H9 (cell line): ENCODE data around the gene DIP2C. TPM values are rescaled to one million over a fixed set of nuclear protein-coding genes. Genes with fewer than 3 reads are reported as not detected.

Experiments
- DNase-seq: peaks from one replicate; pipeline ENCODE4 v3.0.0-alpha.2; 2017
- H2AFZ ChIP-seq: one replicate; pipeline ENCODE4 v1.6.1; 2013; ENCODE audit warnings: mild to moderate bottlenecking, low read length, control low read depth, moderate library complexity
- H2AK5ac ChIP-seq: 2 replicates; pipeline ENCODE4 v1.6.1; 2013; ENCODE audit warnings: low read length, control low read depth, mixed read lengths; ENCODE audit not compliant: insufficient read length
- H2BK120ac ChIP-seq: one replicate; pipeline ENCODE4 v1.6.1; 2013; ENCODE audit warnings: low read depth, mild to moderate bottlenecking, low read length, control low read depth, inconsistent platforms; ENCODE audit not compliant: poor library complexity, severe bottlenecking
- H2BK12ac ChIP-seq: 2 replicates; pipeline ENCODE4 v1.6.1; 2013; ENCODE audit warnings: low read length, control low read depth, mixed read lengths, low read depth; ENCODE audit not compliant: insufficient read length
- H2BK15ac ChIP-seq: 2 replicates; pipeline ENCODE4 v1.6.1; 2013; ENCODE audit warnings: low read depth, low read length, control low read depth
- H2BK20ac ChIP-seq: one replicate; pipeline ENCODE4 v1.6.1; 2013; ENCODE audit warnings: low read depth, mild to moderate bottlenecking, low read length, control low read depth, inconsistent platforms; ENCODE audit not compliant: poor library complexity, severe bottlenecking
- H2BK5ac ChIP-seq: 2 replicates; pipeline ENCODE4 v1.6.1; 2013; ENCODE audit warnings: low read length, control low read depth, mixed read lengths; ENCODE audit not compliant: insufficient read length
- H3K14ac ChIP-seq: 2 replicates; pipeline ENCODE4 v1.6.1; 2013; ENCODE audit warnings: low read length, control low read depth; ENCODE audit not compliant: insufficient read depth
- H3K18ac ChIP-seq: 2 replicates; pipeline ENCODE4 v1.6.1; 2013; ENCODE audit warnings: low read depth, mild to moderate bottlenecking, mixed read lengths, low read length, control low read depth; ENCODE audit not compliant: insufficient read length
- H3K23ac ChIP-seq: 2 replicates; pipeline ENCODE4 v1.6.1; 2013; ENCODE audit warnings: low read length, control low read depth, mixed read lengths, low read depth; ENCODE audit not compliant: insufficient read length
- H3K23me2 ChIP-seq: 2 replicates; pipeline ENCODE4 v1.6.1; 2013; ENCODE audit warnings: low read depth, mild to moderate bottlenecking, mixed read lengths, low read length, control low read depth; ENCODE audit not compliant: insufficient read length, poor library complexity, severe bottlenecking
- H3K27ac ChIP-seq: 2 replicates; pipeline ENCODE4 v1.5.1; 2013; ENCODE audit warnings: low read length, control low read depth, mixed read lengths, low read depth; ENCODE audit not compliant: insufficient read length
- H3K27me3 ChIP-seq: 2 replicates; pipeline ENCODE4 v1.6.1; 2013; ENCODE audit warnings: low read length, control low read depth, inconsistent platforms; ENCODE audit not compliant: insufficient read depth
- H3K4ac ChIP-seq: 2 replicates; pipeline ENCODE4 v1.6.1; 2013; ENCODE audit warnings: low read depth, mild to moderate bottlenecking, control low read depth, inconsistent platforms, low read length, moderate library complexity
- H3K4me1 ChIP-seq: 2 replicates; pipeline ENCODE4 v1.6.1; 2013; ENCODE audit warnings: low read length, control low read depth, inconsistent platforms; ENCODE audit not compliant: insufficient read depth
- H3K4me2 ChIP-seq: 2 replicates; pipeline ENCODE4 v1.6.1; 2013; ENCODE audit warnings: low read length, control low read depth, mixed read lengths; ENCODE audit not compliant: insufficient read length, insufficient read depth
- H3K56ac ChIP-seq: 2 replicates; pipeline ENCODE4 v1.6.1; 2013; ENCODE audit warnings: low read depth, mild to moderate bottlenecking, mixed read lengths, low read length, control low read depth; ENCODE audit not compliant: insufficient read length
- H3K79me1 ChIP-seq: 2 replicates; pipeline ENCODE4 v1.6.1; 2013; ENCODE audit warnings: low read depth, mild to moderate bottlenecking, moderate library complexity, low read length, control low read depth, inconsistent platforms; ENCODE audit not compliant: insufficient read depth, poor library complexity, severe bottlenecking
- H3K79me2 ChIP-seq: 2 replicates; pipeline ENCODE4 v1.6.1; 2013; ENCODE audit warnings: low read length, control low read depth, inconsistent platforms; ENCODE audit not compliant: insufficient read depth
- H3K9ac ChIP-seq: 2 replicates; pipeline ENCODE4 v1.6.1; 2013; ENCODE audit warnings: low read length, control low read depth, mixed read lengths; ENCODE audit not compliant: insufficient read length; ENCODE audit errors: extremely low read depth
- H3K9me3 ChIP-seq: one replicate; pipeline ENCODE4 v1.6.1; 2013; ENCODE audit warnings: low read depth, low read length, inconsistent platforms; ENCODE audit not compliant: control insufficient read depth
- H3T11ph ChIP-seq: one replicate; pipeline ENCODE4 v1.6.1; 2013; ENCODE audit warnings: mild to moderate bottlenecking, low read length, control low read depth, inconsistent platforms
- H4K20me1 ChIP-seq: one replicate; pipeline ENCODE4 v1.6.1; 2013; ENCODE audit not compliant: control insufficient read depth, insufficient read length, insufficient read depth
- H4K5ac ChIP-seq: 2 replicates; pipeline ENCODE4 v1.6.1; 2013; ENCODE audit warnings: low read depth, mild to moderate bottlenecking, mixed read lengths, low read length, control low read depth; ENCODE audit not compliant: insufficient read length
- H4K8ac ChIP-seq: replicated peaks from 2 replicates; pipeline ENCODE4 v1.6.1; 2013; ENCODE audit warnings: low read length, control low read depth, mixed read lengths, low read depth; ENCODE audit not compliant: insufficient read length
- H4K91ac ChIP-seq: 2 replicates; pipeline ENCODE4 v1.6.1; 2013; ENCODE audit warnings: low read depth, mild to moderate bottlenecking, moderate library complexity, mixed read lengths, low read length, control low read depth; ENCODE audit not compliant: insufficient read length
- H3K27ac Mint-ChIP-seq, 3 experiments: 2 replicates in 2 of 3; 3 replicates in 1 of 3; pipeline ENCODE4 v1.8.0; 2020 to 2021; ENCODE audit warnings: mixed read lengths in 3 of 3, mild to moderate bottlenecking in 1 of 3, moderate library complexity in 1 of 3
- H3K27me3 Mint-ChIP-seq: 2 replicates; pipeline ENCODE4 v1.8.0; 2021; ENCODE audit warnings: low read depth, mild to moderate bottlenecking, moderate library complexity, mixed read lengths
- H3K36me3 Mint-ChIP-seq, 3 experiments: 2 replicates in 2 of 3; 3 replicates in 1 of 3; pipeline ENCODE4 v1.8.0; 2020 to 2021; ENCODE audit warnings: low read depth in 3 of 3, mixed read lengths in 3 of 3; ENCODE audit not compliant: insufficient read depth in 1 of 3
- H3K4me1 Mint-ChIP-seq, 2 experiments: 2 replicates each; pipeline ENCODE4 v1.8.0; 2020; ENCODE audit warnings: mixed read lengths in 2 of 2
- H3K4me3 Mint-ChIP-seq, 2 experiments: 2 replicates in 1 of 2; 3 replicates in 1 of 2; pipeline ENCODE4 v1.8.0; 2020 to 2021; ENCODE audit warnings: mild to moderate bottlenecking in 2 of 2, mixed read lengths in 2 of 2, moderate library complexity in 1 of 2
- H3K9me3 Mint-ChIP-seq, 2 experiments: 2 replicates in 1 of 2; 3 replicates in 1 of 2; pipeline ENCODE4 v1.8.0; 2020; ENCODE audit warnings: mild to moderate bottlenecking in 2 of 2, mixed read lengths in 2 of 2, moderate library complexity in 1 of 2
- WGBS: extraction: QIAGEN DNeasy Blood & Tissue Kit; methylation state at CpG from one replicate; pipeline ENCODE4 v1.1.7; 2013; ENCODE audit warnings: missing lambda C conversion rate, low lambda C conversion rate, mixed read lengths; ENCODE audit not compliant: insufficient read length; ENCODE audit errors: extremely low coverage; 5-methylcytosine and 5-hydroxymethylcytosine counted together
- total RNA-seq: library from RNA; stranded (reverse); gene quantifications from 2 replicates; pipeline ENCODE4 v1.2.1, GENCODE V29; 2021
- TF ChIP-seq, protein P1 (sequence below): fragments of 200-600 bp; sonication (generic); conservative IDR thresholded peaks from 3 replicates; pipeline ENCODE4 v1.8.0; 2021; ENCODE audit warnings: antibody characterized with exemption, mild to moderate bottlenecking

Gene DIP2C
- total RNA-seq, 1 experiment from 2014 or later: 7.9 TPM

DNA sequence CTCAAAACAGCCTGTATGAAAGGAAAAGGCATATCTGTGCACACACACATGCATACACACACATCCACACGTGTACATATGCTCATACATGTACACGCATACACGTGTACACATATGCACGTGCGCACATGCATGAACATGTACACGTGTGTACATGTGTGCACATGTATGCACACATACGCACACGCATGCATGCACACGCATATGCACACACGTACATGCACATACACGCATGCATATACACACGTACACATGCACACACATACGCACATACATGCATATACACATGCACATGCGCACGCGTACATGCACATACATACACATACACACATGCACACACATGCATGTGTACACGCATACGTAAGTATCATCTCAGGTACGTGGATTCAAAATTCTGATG lies 19.4 kb downstream of the DIP2C start:
- H3K23ac ChIP-seq: peak overlapping the region; percentile 59
- H2BK120ac ChIP-seq: no peak overlapping the region
- H2BK15ac ChIP-seq: no peak overlapping the region
- H3K79me2 ChIP-seq: peaks cover 11% of the 10 kb centered on the region; the same call in 1 of the 2 replicates
- no peaks in the 10 kb centered on the region for H3K27me3 Mint-ChIP-seq
- WGBS: no CpG with 5 or more reads among the region's 19 CpGs
- H3K18ac ChIP-seq: peak overlapping the region; percentile 9
- no peak overlapping the region for H3K4ac ChIP-seq
- H4K20me1 ChIP-seq: peaks cover 2% of the 10 kb centered on the region
- H3K4me2 ChIP-seq: no peak overlapping the region
- no peak overlapping the region for H3K4me3 Mint-ChIP-seq
- peaks cover 4% of the 10 kb centered on the region; the same call in 1 of the 2 replicates for H3K4me1 ChIP-seq
- no peak overlapping the region for H3K27ac Mint-ChIP-seq
- no peak overlapping the region for H2BK12ac ChIP-seq
- no peaks in the 10 kb centered on the region for H3K27me3 ChIP-seq
- H4K5ac ChIP-seq: peak overlapping the region; percentile 30
- H3K9ac ChIP-seq: no peak overlapping the region
- no peak for DNase-seq
- no peak overlapping the region for H3K56ac ChIP-seq
- no peak overlapping the region for H3T11ph ChIP-seq
- no peak overlapping the region for H2AFZ ChIP-seq
- H3K9me3 ChIP-seq: no peaks in the 10 kb centered on the region
- no peak overlapping the region for H3K27ac ChIP-seq
- H2AK5ac ChIP-seq: no peak overlapping the region
- peaks cover 4% of the 10 kb centered on the region for H3K79me1 ChIP-seq
- peaks cover 4% of the 10 kb centered on the region in 2 experiments; a peak in 2 of 4 replicates for H3K4me1 Mint-ChIP-seq
- H4K8ac ChIP-seq: peak overlapping the region; percentile 61
- no peak overlapping the region for H3K14ac ChIP-seq
- H2BK20ac ChIP-seq: no peak overlapping the region
- H3K9me3 Mint-ChIP-seq: peaks cover 7% of the 10 kb centered on the region in 2 experiments; a peak in 3 of 5 replicates
- no peak overlapping the region for H2BK5ac ChIP-seq
- H3K36me3 Mint-ChIP-seq: peaks cover 0 to 3% (median 0%) of the 10 kb centered on the region in 3 experiments; a peak in 3 of 7 replicates
- H3K23me2 ChIP-seq: no peaks in the 10 kb centered on the region
- TF ChIP-seq, protein P1, sequence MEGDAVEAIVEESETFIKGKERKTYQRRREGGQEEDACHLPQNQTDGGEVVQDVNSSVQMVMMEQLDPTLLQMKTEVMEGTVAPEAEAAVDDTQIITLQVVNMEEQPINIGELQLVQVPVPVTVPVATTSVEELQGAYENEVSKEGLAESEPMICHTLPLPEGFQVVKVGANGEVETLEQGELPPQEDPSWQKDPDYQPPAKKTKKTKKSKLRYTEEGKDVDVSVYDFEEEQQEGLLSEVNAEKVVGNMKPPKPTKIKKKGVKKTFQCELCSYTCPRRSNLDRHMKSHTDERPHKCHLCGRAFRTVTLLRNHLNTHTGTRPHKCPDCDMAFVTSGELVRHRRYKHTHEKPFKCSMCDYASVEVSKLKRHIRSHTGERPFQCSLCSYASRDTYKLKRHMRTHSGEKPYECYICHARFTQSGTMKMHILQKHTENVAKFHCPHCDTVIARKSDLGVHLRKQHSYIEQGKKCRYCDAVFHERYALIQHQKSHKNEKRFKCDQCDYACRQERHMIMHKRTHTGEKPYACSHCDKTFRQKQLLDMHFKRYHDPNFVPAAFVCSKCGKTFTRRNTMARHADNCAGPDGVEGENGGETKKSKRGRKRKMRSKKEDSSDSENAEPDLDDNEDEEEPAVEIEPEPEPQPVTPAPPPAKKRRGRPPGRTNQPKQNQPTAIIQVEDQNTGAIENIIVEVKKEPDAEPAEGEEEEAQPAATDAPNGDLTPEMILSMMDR: no peak
- no peak overlapping the region for H4K91ac ChIP-seq
